Gastroesophageal sphincter (tissue), 4 donors: ENCODE data around the gene CDRT15L2. TPM values are rescaled to one million over a fixed set of nuclear protein-coding genes. Genes with fewer than 3 reads are reported as not detected.
"Not testable (repeated sequence)": the region's sequence is repeated elsewhere in the genome, so short reads cannot be mapped to it uniquely, and the experiment has no call there.

ENCODE experiments used
- ATAC-seq: fragments of 150-250 bp; one replicate; pipeline ENCODE4 v1.9.1; 2016; ENCODE audit warnings: mild to moderate bottlenecking, moderate library complexity
- H3K27ac ChIP-seq, 4 donors: fragments of 200-600 bp; sonication (generic) in 3 of 4; 1 replicate in 3 of 4; 2 replicates in 1 of 4; pipeline ENCODE4 v1.5.1; 2016 to 2019
- H3K27me3 ChIP-seq: fragments of 200-600 bp; sonication (generic); one replicate; pipeline ENCODE4 v1.5.1; 2019
- H3K36me3 ChIP-seq, 2 donors: fragments of 200-600 bp; sonication (generic); one replicate each; pipeline ENCODE4 v1.5.1; 2019; ENCODE audit warnings: control low read depth in 1 of 2
- H3K4me1 ChIP-seq, 3 donors: fragments of 200-600 bp; sonication (generic); 1 replicate in 2 of 3; 2 replicates in 1 of 3; pipeline ENCODE4 v1.5.1; 2016 to 2019; ENCODE audit warnings: control low read depth in 2 of 3
- H3K4me3 ChIP-seq, 2 donors: fragments of 200-600 bp; sonication (generic); one replicate each; pipeline ENCODE4 v1.5.1; 2019; ENCODE audit warnings: mild to moderate bottlenecking in 1 of 2, moderate library complexity in 1 of 2
- H3K9me3 ChIP-seq, 3 donors: fragments of 200-600 bp; sonication (generic); one replicate each; pipeline ENCODE4 v1.5.1; 2017 to 2019; ENCODE audit warnings: control low read depth in 2 of 3
- EP300 ChIP-seq: sonication (generic); formaldehyde crosslinking; IDR thresholded peaks from one replicate; pipeline ENCODE4 v1.6.1; 2017; ENCODE audit warnings: antibody characterized with exemption, mild to moderate bottlenecking
- POLR2A ChIP-seq, 2 donors: fragments of 450-650 bp; IDR thresholded peaks; one replicate each; pipeline ENCODE4 v1.6.1; 2017; ENCODE audit warnings: antibody characterized with exemption in 2 of 2, mild to moderate bottlenecking in 2 of 2, moderate library complexity in 1 of 2
- POLR2AphosphoS5 ChIP-seq: sonication (generic); formaldehyde crosslinking; IDR thresholded peaks from one replicate; pipeline ENCODE4 v1.6.1; 2017; ENCODE audit warnings: antibody characterized with exemption
- WGBS, 2 donors: methylation state at CpG; one replicate each; pipeline ENCODE4 v1.1.5; 2018; ENCODE audit warnings: low coverage in 1 of 2; 5-methylcytosine and 5-hydroxymethylcytosine counted together
- total RNA-seq, 4 donors: library from RNA; depleted of rRNA; stranded (reverse); fragments of >200 nt; gene quantifications; one replicate each; pipeline ENCODE4 v1.1.0, GENCODE V29; 2016
- TF ChIP-seq, protein P1 (sequence below), 4 experiments: fragments of 200-600 bp in 2 of 4; fragments of 450-650 bp in 2 of 4; sonication (generic) in 1 of 4; IDR thresholded peaks; one replicate each; pipeline ENCODE4 v1.5.1; 2017 to 2019; ENCODE audit warnings: antibody characterized with exemption in 4 of 4, mild to moderate bottlenecking in 2 of 4, moderate library complexity in 2 of 4

CDRT15L2 gene
- total RNA-seq, 4 donors from 2014 or later: not detected

GRCh38 chr17:20588744-20589453 is 9.4 kb downstream of the CDRT15L2 start:
- 0% methylated on average over 1 of the region's 69 CpGs; no CpG with 5 or more reads in 1 of the 2 donors for WGBS, 2 donors

DNA sequence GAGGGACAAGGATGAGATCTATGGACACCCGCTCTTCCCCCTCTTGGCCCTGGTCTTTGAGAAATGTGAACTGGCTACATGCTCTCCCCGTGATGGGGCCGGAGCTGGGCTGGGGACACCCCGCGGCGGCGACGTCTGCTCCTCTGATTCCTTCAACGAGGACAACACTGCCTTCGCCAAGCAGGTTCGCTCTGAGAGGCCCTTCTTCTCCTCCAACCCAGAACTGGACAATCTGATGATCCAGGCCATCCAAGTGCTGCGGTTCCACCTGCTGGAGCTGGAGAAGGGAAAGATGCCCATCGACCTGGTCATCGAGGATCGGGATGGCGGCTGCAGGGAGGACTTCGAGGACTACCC is 9.9 kb downstream of the CDRT15L2 start:
- ATAC-seq, H3K4me1 ChIP-seq, H3K27ac ChIP-seq, H3K9me3 ChIP-seq, H3K36me3 ChIP-seq: not testable (repeated sequence)
- 60% methylated on average over 1 of the region's 17 CpGs; no CpG with 5 or more reads in 1 of the 2 donors for WGBS, 2 donors
- peaks cover 38% of the 10 kb centered on the region for H3K27me3 ChIP-seq
- peak overlapping the region in 1 of 2 donors; percentile 29 for H3K4me3 ChIP-seq

More at GRCh38 chr17:20588744-20589453, 9.4 kb downstream of the CDRT15L2 start:
- ATAC-seq, H3K36me3 ChIP-seq, H3K9me3 ChIP-seq, H3K27ac ChIP-seq, H3K4me1 ChIP-seq: not testable (repeated sequence)
- H3K4me3 ChIP-seq: peak overlapping the region in 1 of 2 donors; percentile 29
- H3K27me3 ChIP-seq: peaks cover 38% of the 10 kb centered on the region

GRCh38 chr17:20591040-20591439 is 11.5 kb downstream of the CDRT15L2 start:
- not testable (repeated sequence) for ATAC-seq, H3K4me3 ChIP-seq, H3K27ac ChIP-seq, H3K9me3 ChIP-seq, H3K36me3 ChIP-seq, H3K4me1 ChIP-seq
- peaks cover 38% of the 10 kb centered on the region for H3K27me3 ChIP-seq
- 57% methylated on average over 2 of the region's 4 CpGs; no CpG with 5 or more reads in 1 of the 2 donors for WGBS, 2 donors

- ATAC-seq, H3K4me1 ChIP-seq, H3K36me3 ChIP-seq, H3K27ac ChIP-seq, H3K9me3 ChIP-seq, H3K4me3 ChIP-seq, H3K27me3 ChIP-seq: not testable (repeated sequence)
- 100% methylated on average over 1 of the region's 1 CpG for WGBS, 2 donors
Observed at GRCh38 chr17:20605568-20605967, 26.0 kb downstream of the CDRT15L2 start.

GRCh38 chr17:20609490-20609889 is 30.0 kb downstream of the CDRT15L2 start:
- not testable (repeated sequence) for H3K4me1 ChIP-seq, H3K27me3 ChIP-seq, H3K4me3 ChIP-seq, H3K9me3 ChIP-seq, ATAC-seq, H3K27ac ChIP-seq, H3K36me3 ChIP-seq
- WGBS, 2 donors: no CpG with 5 or more reads among the region's 3 CpGs

DNA sequence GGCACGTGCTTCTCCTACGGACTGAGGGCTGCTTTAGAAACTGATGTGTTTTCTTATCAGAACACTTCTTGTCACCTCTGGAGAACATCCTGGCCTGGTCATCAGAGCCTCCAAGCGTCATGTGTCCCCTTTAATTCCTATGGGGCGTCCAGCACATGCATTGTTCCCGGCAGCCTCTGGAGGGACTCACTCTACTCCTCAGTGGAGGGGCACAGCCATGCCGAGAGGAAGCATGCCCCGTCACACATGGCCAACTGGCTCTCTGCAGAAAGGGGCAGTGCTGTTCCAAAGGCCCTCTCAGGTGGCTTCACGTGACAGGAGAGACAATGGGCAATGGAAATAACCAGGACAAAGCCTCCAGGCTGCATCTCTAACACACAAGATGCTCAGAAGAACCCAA is 31.8 kb downstream of the CDRT15L2 start:
- H3K4me3 ChIP-seq: no peak overlapping the region
- no peaks in the 10 kb centered on the region for H3K9me3 ChIP-seq
- H3K27me3 ChIP-seq: no peaks in the 10 kb centered on the region
- TF ChIP-seq EP300: no peak
- no peak for TF ChIP-seq POLR2AphosphoS5
- TF ChIP-seq, protein P1, sequence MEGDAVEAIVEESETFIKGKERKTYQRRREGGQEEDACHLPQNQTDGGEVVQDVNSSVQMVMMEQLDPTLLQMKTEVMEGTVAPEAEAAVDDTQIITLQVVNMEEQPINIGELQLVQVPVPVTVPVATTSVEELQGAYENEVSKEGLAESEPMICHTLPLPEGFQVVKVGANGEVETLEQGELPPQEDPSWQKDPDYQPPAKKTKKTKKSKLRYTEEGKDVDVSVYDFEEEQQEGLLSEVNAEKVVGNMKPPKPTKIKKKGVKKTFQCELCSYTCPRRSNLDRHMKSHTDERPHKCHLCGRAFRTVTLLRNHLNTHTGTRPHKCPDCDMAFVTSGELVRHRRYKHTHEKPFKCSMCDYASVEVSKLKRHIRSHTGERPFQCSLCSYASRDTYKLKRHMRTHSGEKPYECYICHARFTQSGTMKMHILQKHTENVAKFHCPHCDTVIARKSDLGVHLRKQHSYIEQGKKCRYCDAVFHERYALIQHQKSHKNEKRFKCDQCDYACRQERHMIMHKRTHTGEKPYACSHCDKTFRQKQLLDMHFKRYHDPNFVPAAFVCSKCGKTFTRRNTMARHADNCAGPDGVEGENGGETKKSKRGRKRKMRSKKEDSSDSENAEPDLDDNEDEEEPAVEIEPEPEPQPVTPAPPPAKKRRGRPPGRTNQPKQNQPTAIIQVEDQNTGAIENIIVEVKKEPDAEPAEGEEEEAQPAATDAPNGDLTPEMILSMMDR (IDR thresholded peaks at IDR 0.05): no peak
- TF ChIP-seq POLR2A (IDR thresholded peaks at IDR 0.05): no peak
- no peak for ATAC-seq
- WGBS, 2 donors: no CpG with 5 or more reads among the region's 8 CpGs
- no peak overlapping the region for H3K27ac ChIP-seq
- H3K36me3 ChIP-seq: no peaks in the 10 kb centered on the region
- H3K4me1 ChIP-seq: no peaks in the 10 kb centered on the region

DNA sequence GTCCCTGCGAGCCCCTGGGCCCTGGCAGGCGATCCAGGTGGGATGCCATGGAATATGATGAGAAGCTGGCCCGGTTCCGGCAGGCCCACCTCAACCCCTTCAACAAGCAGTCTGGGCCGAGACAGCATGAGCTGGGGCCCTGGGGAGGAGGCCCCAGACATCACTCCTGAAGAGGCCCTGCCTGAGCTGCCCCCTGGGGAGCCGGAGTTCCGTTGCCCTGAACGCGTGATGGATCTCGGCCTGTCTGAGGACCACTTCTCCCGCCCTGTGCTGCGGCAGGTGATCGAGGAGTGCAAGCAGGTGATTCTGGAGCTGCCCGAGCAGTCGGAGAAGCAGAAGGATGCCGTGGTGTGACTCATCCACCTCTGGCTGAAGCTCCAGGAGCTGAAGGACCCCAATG is 33.1 kb downstream of the CDRT15L2 start:
- WGBS, 2 donors: 85 to 100% methylated on average over 1 to 7 of the region's 16 CpGs
- Histone ChIP-seq H3K27me3 (no peaks in the 10 kb centered on the region), H3K27ac (no peak overlapping the region), H3K36me3 (no peaks in the 10 kb centered on the region), H3K4me1 (no peaks in the 10 kb centered on the region), H3K9me3 (no peaks in the 10 kb centered on the region), H3K4me3 (no peak overlapping the region)
- no peak for ATAC-seq
- no peak for TF ChIP-seq POLR2AphosphoS5
- TF ChIP-seq, protein P1 (IDR thresholded peaks at IDR 0.05): no peak
- no peak for TF ChIP-seq POLR2A (IDR thresholded peaks at IDR 0.05)
- TF ChIP-seq EP300: no peak
